HFF-Myc (cell line): ENCODE data around the gene KLK6.

Experiments used
- DNase-seq: peaks from one replicate; pipeline ENCODE4 v3.0.0-alpha.2; 2011; ENCODE audit warnings: low read depth; ENCODE audit errors: extremely low read depth
- H3K4me3 ChIP-seq: replicated peaks from 2 replicates; pipeline ENCODE4 v1.5.1; 2011; ENCODE audit warnings: low read depth, mild to moderate bottlenecking, control low read depth, low read length
- TF ChIP-seq, protein P1 (sequence below): IDR thresholded peaks from 2 replicates; pipeline ENCODE4 v1.5.1; 2012; ENCODE audit warnings: mild to moderate bottlenecking, low read depth, low read length, control low read depth; ENCODE audit errors: missing control alignments

The KLK6 gene

DNA sequence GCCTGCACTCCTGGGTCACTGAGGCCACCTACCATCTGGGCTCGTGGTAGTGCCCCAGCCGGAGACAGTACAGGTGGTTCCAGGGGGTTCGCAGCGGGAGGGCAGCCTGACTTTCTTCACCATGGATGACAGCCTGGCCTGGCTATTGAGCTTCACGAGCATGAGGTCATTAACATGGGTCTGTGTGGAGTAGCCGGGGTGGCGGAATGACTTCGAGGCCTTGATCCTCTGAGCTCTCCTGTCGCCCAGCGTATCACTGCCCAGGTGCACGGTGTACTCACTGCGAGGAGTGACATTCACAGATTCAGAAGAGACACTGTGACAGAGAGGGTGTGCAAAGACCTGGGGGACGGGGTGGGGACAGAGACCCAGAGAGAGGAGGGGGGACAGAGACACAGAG lies 10.8 kb upstream of the KLK6 start:
- no peak for DNase-seq
- no peak overlapping the region for H3K4me3 ChIP-seq
- TF ChIP-seq, protein P1, sequence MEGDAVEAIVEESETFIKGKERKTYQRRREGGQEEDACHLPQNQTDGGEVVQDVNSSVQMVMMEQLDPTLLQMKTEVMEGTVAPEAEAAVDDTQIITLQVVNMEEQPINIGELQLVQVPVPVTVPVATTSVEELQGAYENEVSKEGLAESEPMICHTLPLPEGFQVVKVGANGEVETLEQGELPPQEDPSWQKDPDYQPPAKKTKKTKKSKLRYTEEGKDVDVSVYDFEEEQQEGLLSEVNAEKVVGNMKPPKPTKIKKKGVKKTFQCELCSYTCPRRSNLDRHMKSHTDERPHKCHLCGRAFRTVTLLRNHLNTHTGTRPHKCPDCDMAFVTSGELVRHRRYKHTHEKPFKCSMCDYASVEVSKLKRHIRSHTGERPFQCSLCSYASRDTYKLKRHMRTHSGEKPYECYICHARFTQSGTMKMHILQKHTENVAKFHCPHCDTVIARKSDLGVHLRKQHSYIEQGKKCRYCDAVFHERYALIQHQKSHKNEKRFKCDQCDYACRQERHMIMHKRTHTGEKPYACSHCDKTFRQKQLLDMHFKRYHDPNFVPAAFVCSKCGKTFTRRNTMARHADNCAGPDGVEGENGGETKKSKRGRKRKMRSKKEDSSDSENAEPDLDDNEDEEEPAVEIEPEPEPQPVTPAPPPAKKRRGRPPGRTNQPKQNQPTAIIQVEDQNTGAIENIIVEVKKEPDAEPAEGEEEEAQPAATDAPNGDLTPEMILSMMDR, result no peak

DNA sequence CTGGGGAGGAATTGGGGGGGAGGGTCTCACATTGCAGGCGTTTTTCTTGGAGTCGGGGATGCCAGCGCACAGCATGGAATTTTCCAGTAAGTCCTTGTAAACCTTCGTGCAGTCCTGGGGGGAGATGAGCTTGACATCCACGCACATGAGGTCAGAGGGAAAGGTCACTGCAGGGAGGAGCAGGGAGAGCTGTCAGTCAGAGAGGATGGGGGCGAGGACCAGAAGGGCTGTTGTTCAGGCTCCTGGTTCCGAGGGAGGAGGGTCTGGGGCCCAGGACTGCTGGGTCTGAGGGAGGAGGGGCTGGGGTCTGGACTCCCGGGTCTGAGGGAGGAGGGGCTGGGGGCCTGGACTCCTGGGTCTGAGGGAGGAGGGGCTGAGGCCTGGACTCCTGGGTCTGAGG lies 10.4 kb upstream of the KLK6 start:
- DNase-seq, result no peak
- H3K4me3 ChIP-seq, result no peak overlapping the region
- TF ChIP-seq, protein P1, result no peak

DNA sequence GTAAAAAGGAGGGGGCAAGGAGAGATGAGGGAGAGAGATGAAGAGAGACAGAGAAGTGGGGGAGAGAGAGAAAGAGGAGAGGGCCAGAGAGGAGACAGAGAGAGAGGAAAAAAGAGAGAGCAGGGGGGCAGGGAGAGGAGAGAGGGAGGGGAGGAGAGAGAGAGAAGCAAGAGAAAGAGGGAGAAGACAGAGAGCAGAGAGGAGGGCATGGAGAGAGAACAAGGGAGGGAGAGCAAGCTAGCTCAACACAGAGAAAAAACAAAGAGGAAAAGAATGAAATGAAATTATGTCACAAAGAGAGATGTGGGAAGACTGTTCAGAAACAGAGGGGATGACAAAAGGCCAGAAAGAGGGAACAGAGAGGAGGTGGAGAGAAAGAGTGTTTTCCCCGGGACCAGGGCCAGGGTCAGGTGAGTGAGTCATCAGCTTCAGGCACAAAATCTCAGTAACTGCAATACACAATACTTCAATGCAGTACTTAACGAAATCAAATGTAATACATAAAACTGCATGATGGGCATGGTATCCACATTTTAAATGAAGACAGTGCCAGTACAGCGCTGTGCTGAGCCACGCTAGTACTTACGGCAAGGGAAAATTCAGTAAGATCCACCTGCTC lies 9.5 kb upstream of the KLK6 start:
- DNase-seq, result no peak
- H3K4me3 ChIP-seq, result no peak overlapping the region
- TF ChIP-seq, protein P1, result no peak

DNA sequence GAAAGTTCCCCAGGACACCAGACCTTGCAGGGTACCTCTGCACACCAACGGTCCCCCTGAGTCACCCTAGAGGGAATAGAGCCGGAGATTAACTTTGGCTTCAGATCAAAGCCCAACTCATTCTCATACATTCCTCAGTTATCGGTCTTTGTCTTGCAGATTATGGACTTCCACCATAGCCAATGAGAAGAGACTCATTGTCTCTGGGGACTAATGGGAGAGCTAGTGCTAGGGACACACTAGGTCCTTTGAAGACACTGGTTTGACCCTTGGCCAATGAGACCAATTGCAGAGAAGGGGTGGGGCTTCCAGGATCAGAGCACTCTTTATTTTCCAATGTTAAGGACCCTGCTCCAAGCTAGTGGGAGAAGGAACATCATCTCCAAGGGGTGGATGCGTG lies 8.2 kb upstream of the KLK6 start:
- no peak overlapping the region for H3K4me3 ChIP-seq
- TF ChIP-seq, protein P1, result no peak
- no peak for DNase-seq

DNA sequence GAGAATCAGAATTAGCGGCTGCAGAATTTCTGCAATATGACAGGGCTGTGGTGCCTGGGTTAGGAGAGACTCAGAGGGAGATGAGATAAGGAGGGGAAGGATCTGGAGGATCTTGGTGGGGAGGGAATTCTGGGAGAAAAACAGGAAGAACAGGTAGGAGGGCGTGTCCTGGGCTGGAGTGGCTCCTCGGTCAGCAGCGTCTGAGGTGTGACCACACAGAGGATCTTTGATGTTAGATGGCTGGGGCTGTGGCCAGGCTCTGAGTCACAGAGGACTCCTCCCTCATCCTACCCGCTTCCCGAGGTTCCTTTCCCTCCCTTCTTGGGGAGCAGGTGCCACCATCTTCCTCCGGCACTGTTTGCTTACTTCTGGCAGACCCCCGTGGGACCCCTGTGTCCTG lies 6.4 kb upstream of the KLK6 start:
- TF ChIP-seq, protein P1, result no peak
- DNase-seq, result no peak
- H3K4me3 ChIP-seq, result no peak overlapping the region

DNA sequence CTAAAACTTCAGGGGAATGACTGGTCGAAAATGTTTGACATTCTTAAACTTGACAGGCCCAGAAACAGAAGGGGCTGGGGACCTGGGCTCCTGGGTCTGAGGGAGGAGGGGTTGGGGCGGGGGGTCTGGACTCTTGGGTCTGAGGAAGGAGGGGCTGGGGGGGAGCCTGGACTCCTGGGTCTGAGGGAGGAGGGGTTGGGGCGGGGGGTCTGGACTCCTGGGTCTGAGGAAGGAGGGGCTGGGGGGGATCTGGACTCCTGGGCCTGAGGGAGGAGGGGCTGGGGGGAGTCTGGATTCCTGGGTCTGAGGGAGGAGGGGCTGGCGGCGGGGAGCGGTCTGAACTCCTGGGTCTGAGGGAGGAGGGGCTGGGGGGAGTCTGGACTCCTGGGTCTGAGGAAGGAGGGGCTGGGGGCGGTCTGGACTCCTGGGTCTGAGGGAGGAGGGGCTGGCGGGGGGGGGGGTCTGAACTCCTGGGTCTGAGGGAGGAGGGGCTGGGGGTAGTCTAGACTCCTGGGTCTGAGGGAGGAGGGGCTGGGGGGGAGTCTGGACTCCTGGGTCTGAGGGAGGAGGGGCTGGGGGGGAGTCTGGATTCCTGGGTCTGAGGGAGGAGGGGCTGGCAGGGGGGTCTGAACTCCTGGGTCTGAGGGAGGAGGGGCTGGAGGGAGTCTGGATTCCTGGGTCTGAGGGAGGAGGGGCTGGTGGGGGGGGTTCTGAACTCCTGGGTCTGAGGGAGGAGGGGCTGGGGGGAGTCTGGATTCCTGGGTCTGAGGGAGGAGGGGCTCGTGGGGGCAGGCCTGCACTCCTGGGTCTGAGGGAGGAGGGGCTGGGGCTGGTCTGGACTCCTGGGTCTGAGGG lies 5.5 kb upstream of the KLK6 start:
- TF ChIP-seq, protein P1, result no peak
- DNase-seq, result no peak
- H3K4me3 ChIP-seq, result no peak overlapping the region
